Measurements from ENCODE around the gene URGCP.
"Not testable (repeated sequence)": the region's sequence is repeated elsewhere in the genome, so short reads cannot be mapped to it uniquely, and the experiment has no call there.

URGCP gene

GRCh38 chr7:43872406-43873110, 33.8 kb downstream of the URGCP start:
- no peak for DNase-seq

- DNase-seq: no peak
Observed at GRCh38 chr7:43871064-43871463, 35.3 kb downstream of the URGCP start.

GRCh38 chr7:43870316-43870715, 36.1 kb downstream of the URGCP start:
- DNase-seq: no peak

- no peak for DNase-seq
Observed at GRCh38 chr7:43869867-43870240, 36.5 kb downstream of the URGCP start.

GRCh38 chr7:43869006-43869866, 37.2 kb downstream of the URGCP start, which contains the start of gene MRPS24:
MRPS24 (minus strand) TSS chr7:43869517; CDS start chr7:43869495, 22 bp downstream.
- peak; percentile 89 to 96 (median 92) for DNase-seq

GRCh38 chr7:43868681-43869005, 37.8 kb downstream of the URGCP start:
- no peak for DNase-seq

GRCh38 chr7:43868181-43868580, 38.2 kb downstream of the URGCP start:
- DNase-seq: no peak

- no peak for DNase-seq
Observed at GRCh38 chr7:43865277-43865676, 41.1 kb downstream of the URGCP start.

GRCh38 chr7:43864126-43864525, 42.3 kb downstream of the URGCP start:
- DNase-seq: no peak

GRCh38 chr7:43856996-43857395, 49.4 kb downstream of the URGCP start:
- no peak for DNase-seq

GRCh38 chr7:43856316-43856715, 50.1 kb downstream of the URGCP start:
- DNase-seq: no peak

- no peak for DNase-seq
Observed at GRCh38 chr7:43855176-43855575, 51.2 kb downstream of the URGCP start.

GRCh38 chr7:43851805-43852204, 54.6 kb downstream of the URGCP start:
- DNase-seq: no peak

GRCh38 chr7:43850348-43851116, 55.9 kb downstream of the URGCP start:
- DNase-seq: no peak

- no peak for DNase-seq
Observed at GRCh38 chr7:43849047-43849446, 57.3 kb downstream of the URGCP start.

- DNase-seq: no peak
Observed at GRCh38 chr7:43847496-43847895, 58.9 kb downstream of the URGCP start.

GRCh38 chr7:43844662-43845061, 61.7 kb downstream of the URGCP start:
- DNase-seq: no peak

- no peak for DNase-seq
Observed at GRCh38 chr7:43844257-43844656, 62.1 kb downstream of the URGCP start.

- no peak for DNase-seq
Observed at GRCh38 chr7:43843296-43843695, 63.1 kb downstream of the URGCP start.

GRCh38 chr7:43838201-43838658, 68.2 kb downstream of the URGCP start:
- no peak for DNase-seq

- DNase-seq: no peak
Observed at GRCh38 chr7:43834463-43835251, 71.7 kb downstream of the URGCP start.

GRCh38 chr7:43830917-43831316, 75.5 kb downstream of the URGCP start:
- not testable (repeated sequence) for DNase-seq
